IgD-negative memory B cell (primary cell): Measurements from ENCODE around the gene CYBA. TPM values are rescaled to one million over a fixed set of nuclear protein-coding genes. Genes with fewer than 3 reads are reported as not detected.

ENCODE experiments used
- H3K27ac Mint-ChIP-seq, 3 donors: one replicate each; pipeline ENCODE4 v1.8.0; 2020 to 2022; ENCODE audit warnings: mild to moderate bottlenecking in 3 of 3, mixed read lengths in 3 of 3, moderate library complexity in 1 of 3
- H3K27me3 Mint-ChIP-seq: one replicate; pipeline ENCODE4 v1.8.0; 2021; ENCODE audit warnings: mixed read lengths
- H3K36me3 Mint-ChIP-seq: one replicate; pipeline ENCODE4 v1.8.0; 2020; ENCODE audit warnings: mild to moderate bottlenecking, mixed read lengths
- H3K4me1 Mint-ChIP-seq, 3 donors: one replicate each; pipeline ENCODE4 v1.8.0; 2020 to 2022; ENCODE audit warnings: mixed read lengths in 3 of 3, mild to moderate bottlenecking in 1 of 3
- H3K4me3 Mint-ChIP-seq, 4 donors: one replicate each; pipeline ENCODE4 v1.8.0; 2020 to 2022; ENCODE audit warnings: mild to moderate bottlenecking in 4 of 4, mixed read lengths in 4 of 4, moderate library complexity in 3 of 4
- H3K9me3 Mint-ChIP-seq, 3 donors: one replicate each; pipeline ENCODE4 v1.8.0; 2020 to 2021; ENCODE audit warnings: mixed read lengths in 3 of 3, mild to moderate bottlenecking in 1 of 3
- polyA plus RNA-seq: library from polyadenylated mRNA; unstranded; fragments of 300-500 nt; fragmentation: Illumina TruSeq; gene quantifications from one replicate; pipeline ENCODE4 v1.2.3, GENCODE V29; 2021

Gene CYBA
- polyA plus RNA-seq, 1 donor from 2014 or later, result 1,890 TPM

- Mint-ChIP-seq H3K9me3 (no peaks in the 10 kb centered on the region), H3K36me3 (no peaks in the 10 kb centered on the region), H3K4me1 (peaks cover 8 to 14% (median 11%) of the 10 kb centered on the region in 3 donors), H3K27me3 (no peaks in the 10 kb centered on the region), H3K27ac (no peak overlapping the region), H3K4me3 (no peak overlapping the region)
Observed at GRCh38 chr16:88659160-88659559, 8.3 kb upstream of the CYBA start.

- H3K27ac Mint-ChIP-seq, result no peak overlapping the region
- H3K36me3 Mint-ChIP-seq, result peaks cover 2% of the 10 kb centered on the region
- H3K9me3 Mint-ChIP-seq, result no peaks in the 10 kb centered on the region
- H3K27me3 Mint-ChIP-seq, result no peaks in the 10 kb centered on the region
- no peak overlapping the region for H3K4me3 Mint-ChIP-seq
- peaks cover 8 to 14% (median 11%) of the 10 kb centered on the region in 3 donors for H3K4me1 Mint-ChIP-seq
Observed at GRCh38 chr16:88658714-88659113, 7.9 kb upstream of the CYBA start.

- H3K4me3 Mint-ChIP-seq, result no peak overlapping the region
- H3K27me3 Mint-ChIP-seq, result no peaks in the 10 kb centered on the region
- H3K27ac Mint-ChIP-seq, result no peak overlapping the region
Observed at GRCh38 chr16:88657371-88657770, 6.5 kb upstream of the CYBA start.

GRCh38 chr16:88656291-88656980, 5.6 kb upstream of the CYBA start:
- Mint-ChIP-seq H3K36me3 (peaks cover 2% of the 10 kb centered on the region), H3K27me3 (no peaks in the 10 kb centered on the region), H3K4me1 (peaks cover 4 to 10% (median 7%) of the 10 kb centered on the region in 3 donors), H3K4me3 (no peak overlapping the region), H3K9me3 (no peaks in the 10 kb centered on the region), H3K27ac (no peak overlapping the region)

More at GRCh38 chr16:88657371-88657770, 6.5 kb upstream of the CYBA start:
- Mint-ChIP-seq H3K9me3 (no peaks in the 10 kb centered on the region), H3K4me1 (peaks cover 7 to 14% (median 11%) of the 10 kb centered on the region in 3 donors), H3K36me3 (peaks cover 2% of the 10 kb centered on the region)

- no peak overlapping the region for H3K4me3 Mint-ChIP-seq
- no peaks in the 10 kb centered on the region for H3K27me3 Mint-ChIP-seq
- H3K9me3 Mint-ChIP-seq, result no peaks in the 10 kb centered on the region
- peaks cover 2% of the 10 kb centered on the region for H3K36me3 Mint-ChIP-seq
- H3K27ac Mint-ChIP-seq, result no peak overlapping the region
- H3K4me1 Mint-ChIP-seq, result peaks cover 2 to 6% (median 5%) of the 10 kb centered on the region in 3 donors
Observed at GRCh38 chr16:88655733-88656281, 5.0 kb upstream of the CYBA start.

- Mint-ChIP-seq H3K36me3 (peaks cover 2% of the 10 kb centered on the region), H3K27me3 (no peaks in the 10 kb centered on the region), H3K4me3 (peak overlapping the region in 1 of 4 donors; percentile 69), H3K27ac (peak overlapping the region; percentile 72 to 78 (median 76)), H3K4me1 (peaks cover 2 to 6% (median 5%) of the 10 kb centered on the region in 3 donors), H3K9me3 (no peaks in the 10 kb centered on the region)
Observed at GRCh38 chr16:88655053-88655732, 4.3 kb upstream of the CYBA start.

GRCh38 chr16:88654363-88655052, 3.7 kb upstream of the CYBA start:
- Mint-ChIP-seq H3K36me3 (peaks cover 2% of the 10 kb centered on the region), H3K4me3 (peak overlapping the region in 1 of 4 donors; percentile 69), H3K9me3 (no peaks in the 10 kb centered on the region), H3K27ac (peak overlapping the region; percentile 72 to 78 (median 76)), H3K4me1 (peaks cover 2 to 5% (median 4%) of the 10 kb centered on the region in 3 donors), H3K27me3 (no peaks in the 10 kb centered on the region)

- Mint-ChIP-seq H3K4me3 (peak overlapping the region in 2 of 4 donors; percentile 69 to 83), H3K27ac (peak overlapping the region in 2 of 3 donors; percentile 67 to 78), H3K4me1 (peaks cover 2 to 10% (median 10%) of the 10 kb centered on the region in 3 donors), H3K9me3 (no peaks in the 10 kb centered on the region), H3K27me3 (no peaks in the 10 kb centered on the region), H3K36me3 (peaks cover 2% of the 10 kb centered on the region)
Observed at GRCh38 chr16:88653596-88654362, 2.9 kb upstream of the CYBA start.

GRCh38 chr16:88653101-88653500, 2.2 kb upstream of the CYBA start:
- no peaks in the 10 kb centered on the region for H3K9me3 Mint-ChIP-seq
- H3K27me3 Mint-ChIP-seq, result no peaks in the 10 kb centered on the region
- H3K27ac Mint-ChIP-seq, result peak overlapping the region in 2 of 3 donors; percentile 39 to 78
- peaks cover 6 to 15% (median 13%) of the 10 kb centered on the region in 3 donors for H3K4me1 Mint-ChIP-seq
- peaks cover 2% of the 10 kb centered on the region for H3K36me3 Mint-ChIP-seq
- peak overlapping the region in 2 of 4 donors; percentile 69 to 83 for H3K4me3 Mint-ChIP-seq

- Mint-ChIP-seq H3K27me3 (no peaks in the 10 kb centered on the region), H3K36me3 (peaks cover 2% of the 10 kb centered on the region), H3K4me3 (peak overlapping the region in 1 of 4 donors; percentile 52), H3K9me3 (no peaks in the 10 kb centered on the region), H3K4me1 (peaks cover 7 to 15% (median 13%) of the 10 kb centered on the region in 3 donors), H3K27ac (peak overlapping the region in 2 of 3 donors; percentile 39 to 99)
Observed at GRCh38 chr16:88652762-88653063, 1.9 kb upstream of the CYBA start.

GRCh38 chr16:88651989-88652761, 1.3 kb upstream of the CYBA start:
- Mint-ChIP-seq H3K4me1 (peaks cover 7 to 15% (median 13%) of the 10 kb centered on the region in 3 donors), H3K4me3 (peak overlapping the region; percentile 68 to 97 (median 96)), H3K27ac (peak overlapping the region; percentile 98 to 99 (median 99)), H3K36me3 (peaks cover 2% of the 10 kb centered on the region), H3K9me3 (no peaks in the 10 kb centered on the region), H3K27me3 (no peaks in the 10 kb centered on the region)

- H3K4me1 Mint-ChIP-seq, result peaks cover 7 to 15% (median 13%) of the 10 kb centered on the region in 3 donors
- no peaks in the 10 kb centered on the region for H3K27me3 Mint-ChIP-seq
- H3K4me3 Mint-ChIP-seq, result peak overlapping the region; percentile 94 to 99 (median 97)
- H3K27ac Mint-ChIP-seq, result peak overlapping the region; percentile 98 to 99 (median 99)
- H3K9me3 Mint-ChIP-seq, result no peaks in the 10 kb centered on the region
- H3K36me3 Mint-ChIP-seq, result peaks cover 2% of the 10 kb centered on the region
Observed at GRCh38 chr16:88651276-88651988, 579 bp upstream of the CYBA start.
